ENCODE data around the gene IL6R.
"Not testable (repeated sequence)": the region's sequence is repeated elsewhere in the genome, so short reads cannot be mapped to it uniquely, and the experiment has no call there.

DNA sequence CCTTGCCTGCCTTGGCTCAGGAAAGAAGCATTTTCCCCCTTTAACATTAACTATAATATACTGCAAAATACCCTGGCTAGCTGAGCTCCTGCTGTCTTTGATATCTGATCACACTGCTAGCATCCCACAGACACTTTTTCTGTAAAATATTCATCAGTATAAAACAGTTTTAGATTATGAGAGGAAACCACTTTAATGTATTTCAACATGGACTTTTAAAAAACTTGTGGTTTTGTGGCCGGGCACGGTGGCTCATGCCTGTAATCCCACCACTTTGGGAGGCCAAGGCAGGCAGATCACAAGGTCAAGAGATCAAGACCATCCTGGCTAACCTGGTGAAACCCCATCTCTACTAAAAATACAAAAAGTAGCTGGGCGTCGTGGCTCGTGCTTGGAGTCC lies 81.6 kb downstream of the IL6R start:
- TF ChIP-seq EZH2phosphoT487 (IDR thresholded peaks at IDR 0.05; ENCODE audit: borderline replicate concordance, low read length); EZH2 (IDR thresholded peaks at IDR 0.05; ENCODE audit: low read length, unreplicated experiment): not testable (repeated sequence)
- TF ChIP-seq, protein P1, sequence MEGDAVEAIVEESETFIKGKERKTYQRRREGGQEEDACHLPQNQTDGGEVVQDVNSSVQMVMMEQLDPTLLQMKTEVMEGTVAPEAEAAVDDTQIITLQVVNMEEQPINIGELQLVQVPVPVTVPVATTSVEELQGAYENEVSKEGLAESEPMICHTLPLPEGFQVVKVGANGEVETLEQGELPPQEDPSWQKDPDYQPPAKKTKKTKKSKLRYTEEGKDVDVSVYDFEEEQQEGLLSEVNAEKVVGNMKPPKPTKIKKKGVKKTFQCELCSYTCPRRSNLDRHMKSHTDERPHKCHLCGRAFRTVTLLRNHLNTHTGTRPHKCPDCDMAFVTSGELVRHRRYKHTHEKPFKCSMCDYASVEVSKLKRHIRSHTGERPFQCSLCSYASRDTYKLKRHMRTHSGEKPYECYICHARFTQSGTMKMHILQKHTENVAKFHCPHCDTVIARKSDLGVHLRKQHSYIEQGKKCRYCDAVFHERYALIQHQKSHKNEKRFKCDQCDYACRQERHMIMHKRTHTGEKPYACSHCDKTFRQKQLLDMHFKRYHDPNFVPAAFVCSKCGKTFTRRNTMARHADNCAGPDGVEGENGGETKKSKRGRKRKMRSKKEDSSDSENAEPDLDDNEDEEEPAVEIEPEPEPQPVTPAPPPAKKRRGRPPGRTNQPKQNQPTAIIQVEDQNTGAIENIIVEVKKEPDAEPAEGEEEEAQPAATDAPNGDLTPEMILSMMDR (conservative IDR thresholded peaks at IDR 0.05; ENCODE audit: low read depth, low read length) = not testable (repeated sequence)
